ENCODE results near the gene MAP3K8. TPM values are rescaled to one million over a fixed set of nuclear protein-coding genes. Genes with fewer than 3 reads are reported as not detected.
A peak's percentile ranks its signal among the peaks of the same experiment; 100 is the strongest.
"Not testable (repeated sequence)": the region's sequence is repeated elsewhere in the genome, so short reads cannot be mapped to it uniquely, and the experiment has no call there.

Gene MAP3K8
- total and polyA plus RNA-seq, 3 experiments from 2014 or later = 16.4 to 42.6 (median 40.3) TPM

DNA sequence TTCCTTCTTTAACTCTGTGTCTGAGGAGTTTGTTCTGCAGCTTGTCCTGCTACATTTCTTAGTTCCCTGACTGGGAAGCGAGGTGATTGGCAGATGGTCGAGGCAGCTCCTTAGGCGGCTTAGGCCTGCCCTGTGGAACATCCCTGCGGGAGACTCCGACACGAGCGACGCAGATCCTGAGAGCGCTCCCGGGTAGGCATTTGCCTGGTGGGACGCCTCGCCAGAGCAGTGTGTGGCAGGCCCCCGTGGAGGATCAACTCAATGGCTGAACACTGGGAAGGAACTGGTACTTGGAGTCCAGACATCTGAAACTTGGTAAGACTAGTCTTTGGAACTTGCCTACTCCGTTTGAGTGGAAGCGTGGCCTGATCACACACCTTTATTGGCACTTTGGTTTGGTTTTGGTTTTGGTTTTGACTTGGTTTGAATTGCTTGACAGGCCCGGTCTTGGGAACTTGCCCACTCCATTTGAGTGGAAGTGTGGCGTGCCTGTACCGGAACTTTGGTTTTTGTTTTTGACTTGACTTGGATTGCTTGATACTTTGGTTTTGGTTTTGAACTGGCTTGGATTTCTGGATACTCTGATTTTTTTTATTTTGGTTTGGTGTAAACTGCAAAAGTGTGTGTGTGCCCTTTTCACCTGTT, 42.6 kb downstream of the MAP3K8 start:
- H3K9me3 Mint-ChIP-seq = peaks cover 0 to 2% (median 0%) of the 10 kb centered on the region in 5 donors
- H3K36me3 Mint-ChIP-seq = no peaks in the 10 kb centered on the region
- H3K4me3 Mint-ChIP-seq = no peak overlapping the region
- H3K27ac Mint-ChIP-seq = peak overlapping the region in 1 of 8 donors; percentile 4
- no peak overlapping the region for H3K4me3 ChIP-seq (ENCODE audit: low read length)
- no peaks in the 10 kb centered on the region for H3K27me3 Mint-ChIP-seq
- CTCF ChIA-PET = no interaction called here
- H3K4me1 ChIP-seq (ENCODE audit: insufficient read depth, low read length) = no peaks in the 10 kb centered on the region
- POLR2A ChIA-PET = no interaction called here
- peaks cover 10 to 21% (median 11%) of the 10 kb centered on the region in 3 donors for H3K4me1 Mint-ChIP-seq
- H3K9me3 ChIP-seq (ENCODE audit: low read length) = no peaks in the 10 kb centered on the region
- H3K27ac ChIP-seq (ENCODE audit: low read depth, low read length) = no peak overlapping the region
- H3K27me3 ChIP-seq (ENCODE audit: insufficient read depth, low read length, poor library complexity, severe bottlenecking) = no peaks in the 10 kb centered on the region
- DNase-seq = no peak
- no peaks in the 10 kb centered on the region for H3K36me3 ChIP-seq (ENCODE audit: insufficient read depth, low read length)

DNA sequence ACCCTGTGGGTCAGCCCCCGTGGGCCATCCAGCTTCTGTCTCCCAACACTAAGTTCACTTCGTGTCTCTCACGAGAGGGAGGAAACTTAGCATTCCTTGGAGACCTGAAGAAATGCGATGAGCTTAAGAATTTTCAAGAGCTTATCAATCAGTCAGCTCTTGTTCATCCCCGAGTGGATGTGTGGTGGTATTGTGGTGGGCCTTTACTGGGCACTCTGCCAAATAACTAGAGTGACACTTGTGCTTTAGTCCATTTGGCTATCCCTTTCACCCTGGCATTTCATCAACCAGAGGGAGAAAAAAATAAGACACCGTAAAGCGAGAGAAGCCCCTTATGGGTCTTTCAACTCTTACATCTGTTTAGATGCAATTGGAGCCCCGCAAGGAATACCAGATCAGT, 45.5 kb downstream of the MAP3K8 start:
- CTCF ChIA-PET = interaction anchor here (0.7 kb wide), 1 partner anchor 88 kb away, joined by 3 read pairs; no protein-coding TSS in a partner anchor
- POLR2A ChIA-PET; H3K9me3 ChIP-seq (ENCODE audit: low read length); H3K4me1 ChIP-seq (ENCODE audit: insufficient read depth, low read length); H3K27ac ChIP-seq (ENCODE audit: low read depth, low read length); DNase-seq; H3K27me3 Mint-ChIP-seq; H3K36me3 ChIP-seq (ENCODE audit: insufficient read depth, low read length); H3K4me3 ChIP-seq (ENCODE audit: low read length); H3K4me3 Mint-ChIP-seq; H3K27ac Mint-ChIP-seq; H3K27me3 ChIP-seq (ENCODE audit: insufficient read depth, low read length, poor library complexity, severe bottlenecking); H3K9me3 Mint-ChIP-seq; H3K36me3 Mint-ChIP-seq: not testable (repeated sequence)
- peaks cover 5 to 17% (median 8%) of the 10 kb centered on the region in 3 donors for H3K4me1 Mint-ChIP-seq

DNA sequence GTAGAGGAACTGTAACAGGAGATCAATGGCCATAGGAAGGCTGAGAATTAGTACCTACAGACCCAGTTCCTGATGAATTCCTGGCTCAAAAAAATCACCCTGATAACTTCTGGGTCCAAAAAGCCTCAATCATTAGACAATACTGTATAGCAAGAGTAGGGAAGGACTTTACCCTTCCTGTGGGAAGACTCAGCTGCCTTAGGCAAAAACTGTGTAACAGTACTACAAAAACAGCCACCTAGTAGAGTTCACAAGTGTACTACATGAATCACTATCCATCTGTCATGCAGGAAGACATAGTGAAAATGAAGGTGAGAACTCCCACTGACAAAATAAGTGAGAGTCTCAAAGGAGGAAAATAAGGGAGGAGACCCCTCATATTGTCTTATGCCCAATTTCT, 47.6 kb downstream of the MAP3K8 start:
- no peak overlapping the region for H3K4me3 ChIP-seq (ENCODE audit: low read length)
- H3K27me3 Mint-ChIP-seq = no peaks in the 10 kb centered on the region
- no peaks in the 10 kb centered on the region for H3K27me3 ChIP-seq (ENCODE audit: insufficient read depth, low read length, poor library complexity, severe bottlenecking)
- H3K36me3 Mint-ChIP-seq = no peaks in the 10 kb centered on the region
- CTCF ChIA-PET = no interaction called here
- no peak for DNase-seq
- H3K9me3 ChIP-seq (ENCODE audit: low read length) = no peaks in the 10 kb centered on the region
- POLR2A ChIA-PET = no interaction called here
- H3K27ac Mint-ChIP-seq = no peak overlapping the region
- no peaks in the 10 kb centered on the region for H3K36me3 ChIP-seq (ENCODE audit: insufficient read depth, low read length)
- H3K4me1 Mint-ChIP-seq = peaks cover 3 to 5% (median 4%) of the 10 kb centered on the region in 3 donors
- no peak overlapping the region for H3K4me3 Mint-ChIP-seq
- no peak overlapping the region for H3K27ac ChIP-seq (ENCODE audit: low read depth, low read length)
- H3K4me1 ChIP-seq (ENCODE audit: insufficient read depth, low read length) = no peaks in the 10 kb centered on the region
- H3K9me3 Mint-ChIP-seq = peaks cover 0 to 4% (median 0%) of the 10 kb centered on the region in 5 donors

DNA sequence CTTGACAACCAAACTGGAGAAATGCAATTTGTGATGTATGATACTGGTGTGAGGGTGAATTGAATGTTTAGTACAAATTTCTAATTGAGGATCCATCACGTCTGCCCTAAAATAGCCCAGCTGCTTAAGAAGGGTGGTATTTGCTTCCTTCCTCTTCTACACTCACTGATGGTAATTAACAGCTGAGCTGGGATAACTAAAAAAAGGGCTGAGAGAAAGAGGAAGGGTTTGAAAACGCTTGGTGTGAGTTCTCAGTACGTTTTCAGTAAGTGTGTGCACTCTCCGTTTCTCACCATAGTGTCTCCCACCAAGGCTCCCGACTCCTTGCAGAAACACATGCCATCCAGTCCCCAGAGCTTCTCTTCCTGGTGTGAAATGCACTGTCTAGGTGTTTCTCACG, 54.3 kb downstream of the MAP3K8 start:
- peaks cover 31% of the 10 kb centered on the region for H3K4me1 ChIP-seq (ENCODE audit: insufficient read depth, low read length)
- ChIA-PET POLR2A (interaction anchor here (0.7 kb wide), 1 partner anchor 14 kb away, joined by 4 read pairs; no protein-coding TSS in a partner anchor), CTCF (interaction anchor here (1.2 kb wide), 1 partner anchor 50 kb away, joined by 4 read pairs; no protein-coding TSS in a partner anchor)
- no peak overlapping the region for H3K4me3 ChIP-seq (ENCODE audit: low read length)
- H3K36me3 ChIP-seq (ENCODE audit: insufficient read depth, low read length) = no peaks in the 10 kb centered on the region
- H3K9me3 ChIP-seq (ENCODE audit: low read length) = no peaks in the 10 kb centered on the region
- H3K4me1 Mint-ChIP-seq = peaks cover 43 to 55% (median 46%) of the 10 kb centered on the region in 3 donors
- peak overlapping the region in 3 of 8 donors; percentile 2 to 56 (median 18) for H3K27ac Mint-ChIP-seq
- no peaks in the 10 kb centered on the region for H3K9me3 Mint-ChIP-seq
- no peaks in the 10 kb centered on the region for H3K36me3 Mint-ChIP-seq
- no peak for DNase-seq
- no peaks in the 10 kb centered on the region for H3K27me3 ChIP-seq (ENCODE audit: insufficient read depth, low read length, poor library complexity, severe bottlenecking)
- H3K27me3 Mint-ChIP-seq = peaks cover 0 to 3% of the 10 kb centered on the region in 2 donors
- no peak overlapping the region for H3K27ac ChIP-seq (ENCODE audit: low read depth, low read length)
- no peak overlapping the region for H3K4me3 Mint-ChIP-seq

DNA sequence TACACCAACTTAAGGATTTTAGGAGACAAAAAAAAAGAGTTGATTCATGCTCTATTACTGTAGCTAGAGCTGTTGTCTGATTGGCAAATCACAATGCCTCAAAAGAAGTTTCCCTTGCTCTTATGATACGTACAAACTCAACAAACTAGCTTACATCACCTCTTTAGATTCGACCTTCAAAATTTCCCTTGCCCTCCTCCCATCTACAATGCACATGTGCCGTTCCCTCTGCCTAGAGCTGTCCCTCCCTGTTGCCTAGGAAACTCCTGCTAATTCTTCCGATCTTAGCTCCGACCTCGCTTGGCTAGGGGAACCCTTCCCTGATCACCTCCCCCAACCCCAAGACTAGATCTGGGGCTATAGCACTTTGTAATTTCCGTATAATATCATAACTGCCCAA, 55.4 kb downstream of the MAP3K8 start:
- H3K36me3 ChIP-seq (ENCODE audit: insufficient read depth, low read length) = no peaks in the 10 kb centered on the region
- Mint-ChIP-seq H3K4me1 (peaks cover 53 to 65% (median 56%) of the 10 kb centered on the region in 3 donors), H3K27ac (peak overlapping the region in 4 of 8 donors; percentile 19 to 56 (median 30)), H3K4me3 (no peak overlapping the region), H3K36me3 (peaks cover 0 to 3% (median 0%) of the 10 kb centered on the region in 3 donors), H3K27me3 (peaks cover 0 to 3% of the 10 kb centered on the region in 2 donors), H3K9me3 (no peaks in the 10 kb centered on the region)
- ChIA-PET POLR2A (no interaction called here), CTCF (no interaction called here)
- no peak overlapping the region for H3K4me3 ChIP-seq (ENCODE audit: low read length)
- no peaks in the 10 kb centered on the region for H3K27me3 ChIP-seq (ENCODE audit: insufficient read depth, low read length, poor library complexity, severe bottlenecking)
- H3K9me3 ChIP-seq (ENCODE audit: low read length) = no peaks in the 10 kb centered on the region
- H3K27ac ChIP-seq (ENCODE audit: low read depth, low read length) = no peak overlapping the region
- H3K4me1 ChIP-seq (ENCODE audit: insufficient read depth, low read length) = peaks cover 38% of the 10 kb centered on the region
- DNase-seq = no peak

DNA sequence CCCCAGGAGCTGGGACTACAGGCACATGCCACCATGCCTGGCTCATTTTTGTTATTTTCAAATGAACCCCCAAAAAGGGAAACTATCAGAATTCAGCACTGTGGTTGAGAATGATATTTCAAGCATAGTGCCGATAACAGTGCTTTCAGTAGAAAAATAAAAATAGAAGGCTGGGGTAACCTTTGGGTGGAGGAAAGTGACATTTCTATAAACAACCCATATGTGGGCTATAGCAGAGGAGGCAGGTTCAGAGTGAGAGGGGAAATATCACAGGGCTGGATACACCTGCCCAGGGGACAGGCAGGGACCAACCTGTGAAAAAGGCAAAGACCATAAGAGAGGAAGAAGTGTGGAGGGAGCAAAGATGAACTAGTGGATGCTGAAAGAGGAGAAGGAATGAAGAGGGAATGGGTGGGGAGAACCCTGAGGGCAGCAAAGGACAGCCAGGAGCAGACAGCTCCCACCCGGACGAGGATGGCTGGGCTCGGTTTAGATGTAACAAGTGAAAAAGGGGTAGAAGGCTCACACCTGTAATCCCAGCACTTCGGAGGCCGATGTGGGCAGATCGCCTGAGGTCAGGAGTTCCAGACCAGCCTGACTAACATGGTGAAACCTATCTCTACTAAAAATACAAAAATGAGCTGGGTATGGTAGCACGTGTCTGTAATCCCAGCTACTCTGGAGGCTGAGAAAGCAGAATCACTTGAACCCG, 56.5 kb downstream of the MAP3K8 start:
- Histone ChIP-seq H3K9me3 (ENCODE audit: low read length) (no peaks in the 10 kb centered on the region), H3K27me3 (ENCODE audit: insufficient read depth, low read length, poor library complexity, severe bottlenecking) (no peaks in the 10 kb centered on the region), H3K36me3 (ENCODE audit: insufficient read depth, low read length) (no peaks in the 10 kb centered on the region), H3K4me1 (ENCODE audit: insufficient read depth, low read length) (peaks cover 43% of the 10 kb centered on the region), H3K27ac (ENCODE audit: low read depth, low read length) (no peak overlapping the region), H3K4me3 (ENCODE audit: low read length) (no peak overlapping the region)
- peak overlapping the region in 6 of 7 donors; percentile 25 to 60 (median 44) for H3K4me3 Mint-ChIP-seq
- H3K36me3 Mint-ChIP-seq = peaks cover 0 to 3% (median 0%) of the 10 kb centered on the region in 3 donors
- peaks cover 0 to 4% of the 10 kb centered on the region in 2 donors for H3K27me3 Mint-ChIP-seq
- H3K4me1 Mint-ChIP-seq = peaks cover 59 to 74% (median 63%) of the 10 kb centered on the region in 3 donors
- CTCF ChIA-PET = no interaction called here
- POLR2A ChIA-PET = interaction anchor here (0.6 kb wide), 1 partner anchor 1239 kb away, joined by 6 read pairs; no protein-coding TSS in a partner anchor
- no peak for DNase-seq
- no peaks in the 10 kb centered on the region for H3K9me3 Mint-ChIP-seq
- H3K27ac Mint-ChIP-seq = peak overlapping the region in 7 of 8 donors; percentile 32 to 94 (median 79)

DNA sequence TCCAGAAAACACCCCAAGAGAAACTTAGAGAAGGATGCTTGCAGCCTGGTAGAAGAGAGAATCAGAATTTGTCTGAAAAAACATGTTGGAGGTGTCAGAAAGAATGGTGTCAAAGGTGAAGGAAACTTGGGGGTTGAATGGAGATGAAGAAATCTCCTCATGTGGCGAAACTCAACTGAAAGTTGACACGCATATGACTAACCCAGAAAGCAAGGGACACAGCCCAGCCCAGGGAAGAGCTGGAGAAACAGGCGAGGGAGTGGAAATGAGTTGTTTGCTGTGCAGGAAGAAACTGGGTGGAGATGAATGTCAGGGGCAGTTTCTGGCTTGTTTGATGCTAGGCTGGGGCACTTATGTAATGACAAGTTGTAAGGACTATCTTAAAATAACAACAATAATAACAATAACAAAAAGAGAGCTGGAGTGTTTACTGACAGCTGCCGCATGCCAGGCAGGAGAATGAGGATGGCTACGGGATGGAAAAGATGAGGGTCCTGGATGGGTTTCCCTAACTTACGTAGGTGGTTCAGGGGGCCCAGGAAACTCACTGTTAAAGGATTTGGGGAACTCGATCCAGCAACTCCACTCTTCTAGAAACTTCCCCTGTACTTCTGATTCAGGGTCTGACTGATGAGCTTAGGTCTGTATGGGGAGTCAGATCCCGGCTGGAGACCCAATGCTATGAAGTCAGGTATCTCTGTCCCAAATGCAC, 57.4 kb downstream of the MAP3K8 start:
- H3K4me1 Mint-ChIP-seq = peaks cover 62 to 83% (median 71%) of the 10 kb centered on the region in 3 donors

More for the DNA sequence above, 57.4 kb downstream of the MAP3K8 start:
- H3K27ac Mint-ChIP-seq = peak overlapping the region; percentile 24 to 94 (median 80)
- Histone ChIP-seq H3K36me3 (ENCODE audit: insufficient read depth, low read length) (no peaks in the 10 kb centered on the region), H3K27ac (ENCODE audit: low read depth, low read length) (no peak overlapping the region), H3K4me1 (ENCODE audit: insufficient read depth, low read length) (peaks cover 46% of the 10 kb centered on the region), H3K9me3 (ENCODE audit: low read length) (no peaks in the 10 kb centered on the region), H3K4me3 (ENCODE audit: low read length) (no peak overlapping the region), H3K27me3 (ENCODE audit: insufficient read depth, low read length, poor library complexity, severe bottlenecking) (no peaks in the 10 kb centered on the region)
- H3K36me3 Mint-ChIP-seq = peaks cover 0 to 3% (median 0%) of the 10 kb centered on the region in 3 donors
- no peak for DNase-seq
- H3K27me3 Mint-ChIP-seq = peaks cover 0 to 4% of the 10 kb centered on the region in 2 donors
- no peaks in the 10 kb centered on the region for H3K9me3 Mint-ChIP-seq
- H3K4me3 Mint-ChIP-seq = peak overlapping the region in 6 of 7 donors; percentile 14 to 65 (median 51)
- ChIA-PET POLR2A (interaction anchor here (0.6 to 1.3 kb wide), 4 partner anchors 37 to 1238 kb away, joined by 4 to 6 read pairs (median 5); no protein-coding TSS in a partner anchor), CTCF (interaction anchor here (0.9 to 3.4 kb wide), 6 partner anchors 12 to 55 kb away, joined by 3 to 24 read pairs (median 3); no protein-coding TSS in a partner anchor)
